ENCODE measurements around the gene BTBD9. TPM values are rescaled to one million over a fixed set of nuclear protein-coding genes. Genes with fewer than 3 reads are reported as not detected.

Gene BTBD9
- total RNA-seq, 1 experiment from 2014 or later = 8.9 TPM

GRCh38 chr6:38460186-38460585, 179.5 kb downstream of the BTBD9 start:
- H3K18ac ChIP-seq (ENCODE audit: insufficient read length, low read depth, low read length) = no peak overlapping the region
- H4K8ac ChIP-seq (replicated peaks; ENCODE audit: insufficient read length, low read depth, low read length) = no peak overlapping the region
- Mint-ChIP-seq H3K4me1 (peaks cover 12 to 20% of the 10 kb centered on the region in 2 experiments), H3K27ac (no peak overlapping the region), H3K9me3 (peaks cover 0 to 3% of the 10 kb centered on the region in 2 experiments; a peak in 2 of 5 replicates), H3K36me3 (ENCODE audit: insufficient read depth in 1 of 3, low read depth in 3 of 3) (peaks cover 0 to 4% (median 0%) of the 10 kb centered on the region in 3 experiments; a peak in 1 of 7 replicates), H3K4me3 (no peak overlapping the region), H3K27me3 (ENCODE audit: low read depth) (no peaks in the 10 kb centered on the region)
- H2BK12ac ChIP-seq (ENCODE audit: insufficient read length, low read depth, low read length) = no peak overlapping the region
- H3T11ph ChIP-seq (ENCODE audit: low read length) = no peak overlapping the region
- no peak overlapping the region for H4K5ac ChIP-seq (ENCODE audit: insufficient read length, low read depth, low read length)
- H3K14ac ChIP-seq (ENCODE audit: insufficient read depth, low read length) = no peak overlapping the region
- H2BK120ac ChIP-seq (ENCODE audit: low read depth, low read length, poor library complexity, severe bottlenecking) = no peak overlapping the region
- H3K23me2 ChIP-seq (ENCODE audit: insufficient read length, low read depth, low read length, poor library complexity, severe bottlenecking) = no peaks in the 10 kb centered on the region
- no peak overlapping the region for H2BK5ac ChIP-seq (ENCODE audit: insufficient read length, low read length)
- H2AK5ac ChIP-seq (ENCODE audit: insufficient read length, low read length) = no peak overlapping the region
- no peaks in the 10 kb centered on the region for H3K9me3 ChIP-seq (ENCODE audit: control insufficient read depth, low read depth, low read length)
- no peak overlapping the region for H3K23ac ChIP-seq (ENCODE audit: insufficient read length, low read depth, low read length)
- DNase-seq = no peak
- no peak overlapping the region for H3K9ac ChIP-seq (ENCODE audit: extremely low read depth, insufficient read length, low read length)
- WGBS (ENCODE audit: extremely low coverage, insufficient read length, low lambda C conversion rate) = no CpG with 5 or more reads among the region's 3 CpGs
- H3K27ac ChIP-seq (ENCODE audit: insufficient read length, low read depth, low read length) = no peak overlapping the region
- H3K4ac ChIP-seq (ENCODE audit: low read depth, low read length) = no peak overlapping the region
- no peak overlapping the region for H3K4me2 ChIP-seq (ENCODE audit: insufficient read depth, insufficient read length, low read length)
- no peak overlapping the region for H4K91ac ChIP-seq (ENCODE audit: insufficient read length, low read depth, low read length)
- no peak for TF ChIP-seq CTCF (conservative IDR thresholded peaks at IDR 0.05)
- H4K20me1 ChIP-seq (ENCODE audit: control insufficient read depth, insufficient read depth, insufficient read length) = no peaks in the 10 kb centered on the region
- H3K79me2 ChIP-seq (ENCODE audit: insufficient read depth, low read length) = no peaks in the 10 kb centered on the region
- H3K4me1 ChIP-seq (ENCODE audit: insufficient read depth, low read length) = 0 out of 2 replicates have a peak, but pooled peaks cover 2% of the 10 kb centered on the region
- no peak overlapping the region for H2BK15ac ChIP-seq (ENCODE audit: low read depth, low read length)
- no peak overlapping the region for H2AFZ ChIP-seq (ENCODE audit: low read length)
- no peaks in the 10 kb centered on the region for H3K27me3 ChIP-seq (ENCODE audit: insufficient read depth, low read length)
- H3K79me1 ChIP-seq (ENCODE audit: insufficient read depth, low read depth, low read length, poor library complexity, severe bottlenecking) = no peaks in the 10 kb centered on the region
- no peak overlapping the region for H3K56ac ChIP-seq (ENCODE audit: insufficient read length, low read depth, low read length)
- no peak overlapping the region for H2BK20ac ChIP-seq (ENCODE audit: low read depth, low read length, poor library complexity, severe bottlenecking)

Data from H9 (cell line).